ENCODE measurements around the gene CRAMP1.

- TF ChIP-seq EZH2 (IDR thresholded peaks at IDR 0.05; ENCODE audit: insufficient read depth, poor library complexity, severe bottlenecking), result no peak
- TF ChIP-seq EZH2phosphoT487 (IDR thresholded peaks at IDR 0.05; ENCODE audit: insufficient read depth, low read depth), result no peak
These were observed 114.7 kb downstream of the CRAMP1 start for GRCh38 chr16:1726661-1727502.

All from GM23248 (cell line).